Umbilical cord (tissue), 2 donors: Measurements from ENCODE around the gene MACROH2A2. TPM values are rescaled to one million over a fixed set of nuclear protein-coding genes. Genes with fewer than 3 reads are reported as not detected.
A peak's percentile ranks its signal among the peaks of the same experiment; 100 is the strongest.
"Not testable (repeated sequence)": the region's sequence is repeated elsewhere in the genome, so short reads cannot be mapped to it uniquely, and the experiment has no call there.

ENCODE experiments used
- DNase-seq: peaks from one replicate; pipeline ENCODE4 v3.0.0-alpha.2; 2015; ENCODE audit warnings: low spot score
- total RNA-seq: library from RNA; depleted of rRNA; stranded (reverse); fragments of >200 nt; gene quantifications from one replicate; pipeline ENCODE4 v1.2.3, GENCODE V29; 2014; ENCODE audit warnings: low replicate concordance; ENCODE audit not compliant: insufficient read depth

Gene MACROH2A2
- 10.4 TPM for total RNA-seq

GRCh38 chr10:70052462-70053217 is at the start of gene MACROH2A2:
TSS of gene MACROH2A2 (plus strand) at chr10:70052846. CDS start at chr10:70075659, 22,813 bp downstream.
- peak; percentile 84 for DNase-seq

- no peak for DNase-seq
These were observed 45.4 kb upstream of the MACROH2A2 start for GRCh38 chr10:70007116-70007820.

GRCh38 chr10:70031215-70031614 is 21.4 kb upstream of the MACROH2A2 start:
- no peak for DNase-seq

GRCh38 chr10:70032667-70033289 is 19.9 kb upstream of the MACROH2A2 start:
- no peak for DNase-seq

- peak; percentile 5 for DNase-seq
These were observed 18.4 kb upstream of the MACROH2A2 start for GRCh38 chr10:70034232-70034631.

- no peak for DNase-seq
These were observed 17.1 kb upstream of the MACROH2A2 start for GRCh38 chr10:70035531-70035930.

- no peak for DNase-seq
These were observed 13.7 kb upstream of the MACROH2A2 start for GRCh38 chr10:70038923-70039322.

GRCh38 chr10:70041016-70041415 is 11.6 kb upstream of the MACROH2A2 start:
- DNase-seq, result no peak

GRCh38 chr10:70041739-70042138 is 10.9 kb upstream of the MACROH2A2 start:
- not testable (repeated sequence) for DNase-seq

GRCh38 chr10:70047066-70047465 is 5.6 kb upstream of the MACROH2A2 start:
- not testable (repeated sequence) for DNase-seq

GRCh38 chr10:70048030-70048723 is 4.5 kb upstream of the MACROH2A2 start:
- DNase-seq, result no peak

- DNase-seq, result no peak
These were observed 798 bp upstream of the MACROH2A2 start for GRCh38 chr10:70051848-70052247.

GRCh38 chr10:70053218-70053840 is 683 bp downstream of the MACROH2A2 start:
- DNase-seq, result peak; percentile 21

GRCh38 chr10:70053841-70054288 is 1.2 kb downstream of the MACROH2A2 start:
- peak; percentile 11 for DNase-seq

GRCh38 chr10:70054902-70055301 is 2.3 kb downstream of the MACROH2A2 start:
- no peak for DNase-seq

- DNase-seq, result no peak
These were observed 2.9 kb downstream of the MACROH2A2 start for GRCh38 chr10:70055550-70055949.

GRCh38 chr10:70057306-70057705 is 4.7 kb downstream of the MACROH2A2 start:
- DNase-seq, result no peak

- no peak for DNase-seq
These were observed 7.7 kb downstream of the MACROH2A2 start for GRCh38 chr10:70060389-70060788.

GRCh38 chr10:70063418-70064098 is 10.9 kb downstream of the MACROH2A2 start:
- no peak for DNase-seq

GRCh38 chr10:70064486-70064885 is 11.8 kb downstream of the MACROH2A2 start:
- DNase-seq, result no peak

GRCh38 chr10:70066190-70066589 is 13.5 kb downstream of the MACROH2A2 start:
- DNase-seq, result no peak
